Psoas muscle (tissue), 8 donors: ENCODE results near the gene LTA4H. TPM values are rescaled to one million over a fixed set of nuclear protein-coding genes. Genes with fewer than 3 reads are reported as not detected.
A peak's percentile ranks its signal among the peaks of the same experiment; 100 is the strongest.

ENCODE experiments used
- ATAC-seq, 4 donors: fragments of 200-7000 bp; cut with Tn5 transposase; one replicate each; pipeline ENCODE4 v1.9.1; 2020; ENCODE audit warnings: moderate library complexity in 3 of 4, mild to moderate bottlenecking in 2 of 4
- DNase-seq, 2 donors: peaks; one replicate each; pipeline ENCODE4 v3.0.0-alpha.2; 2020
- H3K27ac ChIP-seq: fragments of 200-600 bp; one replicate; pipeline ENCODE4 v1.8.0; 2022
- H3K27me3 ChIP-seq, 3 donors: fragments of 200-600 bp in 1 of 3; one replicate each; pipeline versions ENCODE4 v1.6.1 to v1.8.0; 2013 to 2022; ENCODE audit warnings: low read length in 2 of 3, mild to moderate bottlenecking in 2 of 3, moderate library complexity in 1 of 3; ENCODE audit not compliant: insufficient read depth in 3 of 3
- H3K36me3 ChIP-seq, 2 donors: fragments of 200-600 bp in 1 of 2; one replicate each; pipeline versions ENCODE4 v1.6.1 to v1.8.0; 2013 to 2022; ENCODE audit warnings: low read depth in 1 of 2, mild to moderate bottlenecking in 1 of 2, moderate library complexity in 1 of 2; ENCODE audit not compliant: insufficient read depth in 1 of 2
- H3K4me1 ChIP-seq: fragments of 200-600 bp; one replicate; pipeline ENCODE4 v1.8.0; 2022
- H3K4me3 ChIP-seq: fragments of 200-600 bp; one replicate; pipeline ENCODE4 v1.8.0; 2022; ENCODE audit warnings: mild to moderate bottlenecking
- H3K9me3 ChIP-seq: fragments of 200-600 bp; one replicate; pipeline ENCODE4 v1.8.0; 2022
- CTCF ChIP-seq: fragments of 200-600 bp; IDR thresholded peaks from one replicate; pipeline ENCODE4 v1.8.0; 2022; ENCODE audit warnings: antibody characterized with exemption
- WGBS, 3 donors: extraction: QIAGEN DNeasy Blood & Tissue Kit; methylation state at CpG; one replicate each; pipeline versions ENCODE4 v1.1.6 to v1.1.7; 2013; 5-methylcytosine and 5-hydroxymethylcytosine counted together
- intact Hi-C, 2 donors: fragments of 100-400 bp; cut with DNase I; formaldehyde crosslinking; loops; one replicate each; pipeline versions ENCODE4 v1.11.0 to v1.14.2; 2022
- polyA plus RNA-seq, 3 donors: library from polyadenylated mRNA; stranded (reverse); fragments of 200-250 nt; gene quantifications; one replicate each; pipeline ENCODE4 v1.2.3, GENCODE V29; 2013
- total RNA-seq, 4 donors: library from RNA; stranded (reverse); fragmentation: NEBNext Ultra II Directional in 2 of 4; extraction: Animal tissue kit (Norgen Biotek cat#: 25700) in 2 of 4; gene quantifications; one replicate each; pipeline versions ENCODE4 v1.2.1 to v1.2.4, GENCODE V29; 2021 to 2023
- donor health status: healthy with polysubstance abuse.
- donor health status: DM: no; HTN: no; CAD: no; lungs with moderate emphysema.
- donor health status: Bipolar disorder and iron deficiency.
- donor health status: healthy.
- donor health status: DM: yes; HTN: yes; CAD: no.
- donor health status: DM: no; HTN: no; CAD: no.
- donor health status: DM: no; HTN: no; CAD: no.
- donor health status: DM: yes; HTN: yes; CAD: no.

LTA4H gene
- total and polyA plus RNA-seq, 7 donors, result 18.6 to 51.2 (median 31.3) TPM

- H3K27me3 ChIP-seq, result no peaks in the 10 kb centered on the region
- no peak overlapping the region for H3K4me3 ChIP-seq
- TF ChIP-seq CTCF, result no peak
- H3K27ac ChIP-seq, result no peak overlapping the region
- 62 to 64% (median 62%) methylated on average over 5 of the region's 5 CpGs for WGBS, 3 donors
- no peaks in the 10 kb centered on the region for H3K4me1 ChIP-seq
- H3K9me3 ChIP-seq, result no peaks in the 10 kb centered on the region
- intact Hi-C loops, result loop anchor here in 1 of 2 donors (10.0 kb wide), 1 partner anchor 450 kb away; no protein-coding TSS in a partner anchor
- no peaks in the 10 kb centered on the region for H3K36me3 ChIP-seq
- DNase-seq (no peak), ATAC-seq (no peak)
Measured at GRCh38 chr12:96064966-96065365, 29.6 kb upstream of the LTA4H start.

GRCh38 chr12:96064271-96064670, 28.9 kb upstream of the LTA4H start:
- intact Hi-C loops, result loop anchor here in 1 of 2 donors (10.0 kb wide), 1 partner anchor 451 kb away; no protein-coding TSS in a partner anchor
- Histone ChIP-seq H3K27me3 (no peaks in the 10 kb centered on the region), H3K4me1 (no peaks in the 10 kb centered on the region), H3K27ac (no peak overlapping the region), H3K36me3 (no peaks in the 10 kb centered on the region), H3K9me3 (no peaks in the 10 kb centered on the region), H3K4me3 (no peak overlapping the region)
- TF ChIP-seq CTCF, result no peak
- ATAC-seq (no peak), DNase-seq (no peak)
- 71 to 74% (median 72%) methylated on average over 2 of the region's 2 CpGs for WGBS, 3 donors

GRCh38 chr12:96063046-96063445, 27.7 kb upstream of the LTA4H start:
- H3K9me3 ChIP-seq, result no peaks in the 10 kb centered on the region
- H3K36me3 ChIP-seq, result no peaks in the 10 kb centered on the region
- intact Hi-C loops, result loop anchor here (2.0 to 10.0 kb wide), 2 partner anchors 452 to 454 kb away; no protein-coding TSS in a partner anchor
- WGBS, 3 donors, result 75 to 80% (median 78%) methylated on average over 4 of the region's 4 CpGs
- H3K4me1 ChIP-seq, result no peaks in the 10 kb centered on the region
- no peak overlapping the region for H3K27ac ChIP-seq
- DNase-seq, result no peak
- H3K27me3 ChIP-seq, result no peaks in the 10 kb centered on the region
- TF ChIP-seq CTCF, result no peak
- ATAC-seq, result no peak
- H3K4me3 ChIP-seq, result no peak overlapping the region

- DNase-seq (peak; percentile 66 to 73), ATAC-seq (peak in 3 of 4 donors; percentile 67 to 78 (median 77))
- no peaks in the 10 kb centered on the region for H3K27me3 ChIP-seq
Measured at GRCh38 chr12:96061864-96062453, 26.6 kb upstream of the LTA4H start.

More at GRCh38 chr12:96061864-96062453, 26.6 kb upstream of the LTA4H start:
- H3K4me1 ChIP-seq, result no peaks in the 10 kb centered on the region
- intact Hi-C loops, result loop anchor here (1.0 to 10.0 kb wide), 3 partner anchors 153 to 455 kb away; no protein-coding TSS in a partner anchor
- no peak overlapping the region for H3K27ac ChIP-seq
- H3K36me3 ChIP-seq, result no peaks in the 10 kb centered on the region
- WGBS, 3 donors, result 37 to 42% (median 37%) methylated on average over 4 of the region's 4 CpGs
- peak; percentile 68 for TF ChIP-seq CTCF
- no peaks in the 10 kb centered on the region for H3K9me3 ChIP-seq
- H3K4me3 ChIP-seq, result no peak overlapping the region
